Measurements from ENCODE around the gene ACTC1.

GRCh38 chr15:34782901-34783300 is 12.4 kb downstream of the ACTC1 start:
- TF ChIP-seq, protein P1, sequence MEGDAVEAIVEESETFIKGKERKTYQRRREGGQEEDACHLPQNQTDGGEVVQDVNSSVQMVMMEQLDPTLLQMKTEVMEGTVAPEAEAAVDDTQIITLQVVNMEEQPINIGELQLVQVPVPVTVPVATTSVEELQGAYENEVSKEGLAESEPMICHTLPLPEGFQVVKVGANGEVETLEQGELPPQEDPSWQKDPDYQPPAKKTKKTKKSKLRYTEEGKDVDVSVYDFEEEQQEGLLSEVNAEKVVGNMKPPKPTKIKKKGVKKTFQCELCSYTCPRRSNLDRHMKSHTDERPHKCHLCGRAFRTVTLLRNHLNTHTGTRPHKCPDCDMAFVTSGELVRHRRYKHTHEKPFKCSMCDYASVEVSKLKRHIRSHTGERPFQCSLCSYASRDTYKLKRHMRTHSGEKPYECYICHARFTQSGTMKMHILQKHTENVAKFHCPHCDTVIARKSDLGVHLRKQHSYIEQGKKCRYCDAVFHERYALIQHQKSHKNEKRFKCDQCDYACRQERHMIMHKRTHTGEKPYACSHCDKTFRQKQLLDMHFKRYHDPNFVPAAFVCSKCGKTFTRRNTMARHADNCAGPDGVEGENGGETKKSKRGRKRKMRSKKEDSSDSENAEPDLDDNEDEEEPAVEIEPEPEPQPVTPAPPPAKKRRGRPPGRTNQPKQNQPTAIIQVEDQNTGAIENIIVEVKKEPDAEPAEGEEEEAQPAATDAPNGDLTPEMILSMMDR (conservative IDR thresholded peaks at IDR 0.05), result no peak
- TF ChIP-seq EZH2 (IDR thresholded peaks at IDR 0.05; ENCODE audit: low read depth), result no peak

All from PC-9 (cell line).